Measurements from ENCODE around the gene LCN15. TPM values are rescaled to one million over a fixed set of nuclear protein-coding genes. Genes with fewer than 3 reads are reported as not detected.

Gene LCN15
- total RNA-seq, 1 experiment from 2014 or later: not detected

DNA sequence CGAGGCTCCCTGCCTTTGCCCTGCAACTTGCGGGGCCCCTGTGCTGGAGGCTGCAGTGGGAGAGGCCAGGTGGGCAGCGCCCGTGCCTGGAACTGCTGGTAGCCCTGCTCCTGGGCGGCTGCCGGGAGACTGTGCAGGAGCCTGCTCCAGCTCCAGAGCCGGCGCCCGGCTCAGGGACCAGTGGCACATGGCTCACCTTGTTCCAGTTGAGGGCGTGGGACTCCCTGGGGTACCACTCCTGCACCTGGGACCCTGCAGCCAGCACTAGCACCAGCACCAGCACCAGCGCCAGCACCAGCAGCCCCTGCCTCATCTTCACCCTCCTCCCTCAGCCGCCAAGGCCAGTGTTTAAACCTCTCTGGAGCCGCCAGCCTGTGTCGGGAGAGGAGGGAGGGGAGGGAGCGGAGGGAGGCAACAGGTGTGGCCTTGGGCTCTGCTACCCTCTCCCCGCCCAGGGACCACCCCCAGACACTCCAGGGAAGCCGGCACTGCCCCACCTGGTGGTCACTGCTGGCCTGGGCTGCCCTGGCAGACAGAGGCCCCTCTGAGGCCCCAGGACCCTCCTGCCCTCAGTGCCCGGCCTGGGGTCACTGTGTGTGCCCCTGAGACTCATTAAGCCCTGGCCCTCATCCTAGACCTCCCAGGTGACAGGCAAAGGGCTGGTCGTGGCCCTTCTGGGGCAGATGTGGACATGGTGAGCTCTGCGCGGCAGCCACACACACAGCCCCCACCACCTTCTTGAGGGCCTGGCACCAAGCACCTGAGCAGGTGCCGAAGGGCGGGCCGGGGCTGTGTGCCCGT lies 21.5 kb downstream of the LCN15 start, which contains the start of gene LCN10:
Gene LCN10 (minus strand): TSS at position 350 of the 801 bp plus-strand sequence. CDS start 37 bp downstream, at position 313.
- POLR2A ChIA-PET (ENCODE audit: unreplicated experiment): no interaction called here
- peak; percentile 26 for DNase-seq
- no peaks in the 10 kb centered on the region for H3F3A ChIP-seq (ENCODE audit: low read length, unreplicated experiment)

GRCh38 chr9:136741883-136742571 lies 22.3 kb downstream of the LCN15 start:
- Histone ChIP-seq H3K79me2 (ENCODE audit: low read length) (no peaks in the 10 kb centered on the region), H3K4me3 (ENCODE audit: low read length) (no peak overlapping the region), H3K9ac (ENCODE audit: low read length) (no peak overlapping the region), H4K20me1 (ENCODE audit: low read length) (no peaks in the 10 kb centered on the region), H3K4me2 (ENCODE audit: low read length) (peak overlapping the region; percentile 64), H3K4me1 (ENCODE audit: insufficient read depth, low read length) (no peaks in the 10 kb centered on the region), H3K9me2 (replicated peaks; ENCODE audit: low read length) (no peaks in the 10 kb centered on the region), H3K27ac (ENCODE audit: low read length) (no peak overlapping the region), H3K27me3 (ENCODE audit: low read length) (peaks cover 18% of the 10 kb centered on the region), H3K9me3 (ENCODE audit: low read length) (no peaks in the 10 kb centered on the region), H2AFZ (ENCODE audit: low read length) (peak overlapping the region; percentile 48; the same call in 1 of the 2 replicates), H3F3A (ENCODE audit: low read length, unreplicated experiment) (no peaks in the 10 kb centered on the region), H3K36me3 (ENCODE audit: low read depth, low read length) (no peaks in the 10 kb centered on the region)
- BruUV-seq (replicated peaks): no TSS peak
- DNase-seq (no peak), ATAC-seq (peak; percentile 52)
- ChIA-PET CTCF (interaction anchor here (0.6 kb wide), 1 partner anchor 13 kb away, joined by 3 read pairs; no protein-coding TSS in a partner anchor), POLR2A (ENCODE audit: unreplicated experiment) (no interaction called here)
- no peak for TF ChIP-seq EZH2phosphoT487 (IDR thresholded peaks at IDR 0.05; ENCODE audit: borderline replicate concordance, low read length)
- no peak for TF ChIP-seq EZH2 (IDR thresholded peaks at IDR 0.05; ENCODE audit: low read length, unreplicated experiment)
- no peak for TF ChIP-seq CTCF (conservative IDR thresholded peaks at IDR 0.05; ENCODE audit: low read depth, low read length)
- intact Hi-C loops (cut with micrococcal nuclease): no loop called here

More for the DNA sequence above, 21.5 kb downstream of the LCN15 start, which contains the start of gene LCN10:
- peak within 1 kb of the TSS; percentile 48; the same call in 1 of the 2 replicates for H2AFZ ChIP-seq (ENCODE audit: low read length)
- peak within 1 kb of the TSS; percentile 64 for H3K4me2 ChIP-seq (ENCODE audit: low read length)
- H3K36me3 ChIP-seq (ENCODE audit: low read depth, low read length): no peaks in the 10 kb centered on the region
- no peaks in the 10 kb centered on the region for H4K20me1 ChIP-seq (ENCODE audit: low read length)
- no peak within 1 kb of the TSS for H3K4me3 ChIP-seq (ENCODE audit: low read length)
- peaks cover 18% of the 10 kb centered on the region for H3K27me3 ChIP-seq (ENCODE audit: low read length)
- intact Hi-C loops (cut with micrococcal nuclease): no loop called here
- H3K27ac ChIP-seq (ENCODE audit: low read length): no peak within 1 kb of the TSS
- no peak within 1 kb of the TSS for H3K9ac ChIP-seq (ENCODE audit: low read length)
- CTCF ChIA-PET: interaction anchor here (0.6 kb wide), 1 partner anchor 14 kb away, joined by 3 read pairs; no protein-coding TSS in a partner anchor
- no peaks in the 10 kb centered on the region for H3K4me1 ChIP-seq (ENCODE audit: insufficient read depth, low read length)
- TF ChIP-seq EZH2 (IDR thresholded peaks at IDR 0.05; ENCODE audit: low read length, unreplicated experiment): no peak
- TF ChIP-seq EZH2phosphoT487 (IDR thresholded peaks at IDR 0.05; ENCODE audit: borderline replicate concordance, low read length): no peak
- peak; percentile 53 for TF ChIP-seq CTCF (conservative IDR thresholded peaks at IDR 0.05; ENCODE audit: low read depth, low read length)
- H3K9me2 ChIP-seq (replicated peaks; ENCODE audit: low read length): no peaks in the 10 kb centered on the region
- no peaks in the 10 kb centered on the region for H3K79me2 ChIP-seq (ENCODE audit: low read length)
- no TSS peak for BruUV-seq (replicated peaks)
- ATAC-seq: peak; percentile 72
- H3K9me3 ChIP-seq (ENCODE audit: low read length): no peaks in the 10 kb centered on the region

All from PC-3 (cell line).